GM19023 (cell line): ENCODE data around the gene GADD45GIP1.
A peak's percentile ranks its signal among the peaks of the same experiment; 100 is the strongest.
"Not testable (repeated sequence)": the region's sequence is repeated elsewhere in the genome, so short reads cannot be mapped to it uniquely, and the experiment has no call there.

ENCODE experiments used
- ATAC-seq: cut with Tn5 transposase; IDR thresholded peaks from one replicate; pipeline ENCODE4 v1.9.1; 2021; ENCODE audit warnings: mild to moderate bottlenecking, moderate library complexity; ENCODE audit not compliant: unreplicated experiment

Gene GADD45GIP1

GRCh38 chr19:12965017-12965811 lies 8.2 kb upstream of the GADD45GIP1 start:
- ATAC-seq = peak; percentile 79

- ATAC-seq = no peak
Observed at GRCh38 chr19:12959481-12959880, 2.5 kb upstream of the GADD45GIP1 start.

GRCh38 chr19:12957389-12957952 lies 448 bp upstream of the GADD45GIP1 start:
- not testable (repeated sequence) for ATAC-seq

GRCh38 chr19:12955996-12956395 lies 1.0 kb downstream of the GADD45GIP1 start:
- no peak for ATAC-seq

GRCh38 chr19:12955575-12955974 lies 1.4 kb downstream of the GADD45GIP1 start:
- ATAC-seq = not testable (repeated sequence)

- no peak for ATAC-seq
Observed at GRCh38 chr19:12954612-12954962, 2.4 kb downstream of the GADD45GIP1 start.

GRCh38 chr19:12953799-12954611 lies 3.0 kb downstream of the GADD45GIP1 start:
- ATAC-seq = no peak

- ATAC-seq = no peak
Observed at GRCh38 chr19:12953138-12953798, 3.8 kb downstream of the GADD45GIP1 start.

GRCh38 chr19:12952488-12953137 lies 4.4 kb downstream of the GADD45GIP1 start:
- ATAC-seq = no peak

- not testable (repeated sequence) for ATAC-seq
Observed at GRCh38 chr19:12952050-12952449, 5.0 kb downstream of the GADD45GIP1 start.

GRCh38 chr19:12949363-12950283 lies 7.4 kb downstream of the GADD45GIP1 start:
- ATAC-seq = no peak

GRCh38 chr19:12948612-12949362 lies 8.2 kb downstream of the GADD45GIP1 start:
- no peak for ATAC-seq

GRCh38 chr19:12947702-12948611 lies 9.1 kb downstream of the GADD45GIP1 start:
- no peak for ATAC-seq

GRCh38 chr19:12946731-12947496 lies 10.1 kb downstream of the GADD45GIP1 start:
- no peak for ATAC-seq

GRCh38 chr19:12946092-12946721 lies 10.8 kb downstream of the GADD45GIP1 start:
- peak; percentile 34 for ATAC-seq

- ATAC-seq = peak; percentile 76
Observed at GRCh38 chr19:12945479-12946091, 11.4 kb downstream of the GADD45GIP1 start, which contains the start of gene RAD23A. Gene RAD23A, plus strand, starts transcription at chr19:12945862. Its CDS starts 87 bp downstream, at chr19:12945949.
